ENCODE measurements around the gene SLC25A3. TPM values are rescaled to one million over a fixed set of nuclear protein-coding genes. Genes with fewer than 3 reads are reported as not detected.

SLC25A3 gene
- total and polyA plus RNA-seq, 2 of the 13 experiments (the other 11 are each of a cell fraction or from before 2014, with no cell fraction given), result 292 to 829 TPM

DNA sequence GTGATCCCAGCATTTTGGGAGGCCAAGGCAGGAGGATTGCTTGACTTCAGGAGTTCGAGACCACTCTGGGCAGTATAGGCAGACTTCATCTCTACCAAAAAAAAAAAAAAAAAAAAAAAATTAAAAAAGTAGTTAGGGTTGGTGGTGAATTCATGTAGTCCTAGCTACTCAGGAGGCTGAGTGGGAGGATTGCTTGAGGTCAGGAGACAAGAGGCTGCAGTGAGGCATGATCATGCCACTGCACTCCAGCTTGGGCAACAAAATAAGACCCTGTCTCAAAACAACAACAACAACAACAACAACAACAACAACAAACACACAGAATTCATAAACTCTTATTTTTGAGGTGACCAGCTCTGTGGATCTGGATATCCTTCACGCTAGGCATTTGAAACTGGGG, 17.1 kb downstream of the SLC25A3 start:
- no peak for ATAC-seq
- Histone ChIP-seq H3K27me3 (ENCODE audit: control insufficient read depth in 1 of 2, insufficient read depth in 2 of 2, low read length in 2 of 2) (no peaks in the 10 kb centered on the region), H3K9ac (ENCODE audit: insufficient read depth, low read depth, low read length) (no peak overlapping the region), H2AFZ (ENCODE audit: low read length) (no peak overlapping the region), H3K79me2 (ENCODE audit: insufficient read depth, low read length) (no peaks in the 10 kb centered on the region), H3K4me2 (ENCODE audit: low read depth, low read length) (no peak overlapping the region), H3K27ac (ENCODE audit: extremely low read length, insufficient read depth, low read length) (no peak overlapping the region), H3K4me3 (replicated peaks in 1 of 3; ENCODE audit: insufficient read depth in 1 of 3, low read depth in 2 of 3, low read length in 3 of 3) (no peak overlapping the region), H3K4me1 (ENCODE audit: insufficient read depth, low read length) (no peaks in the 10 kb centered on the region), H4K20me1 (ENCODE audit: insufficient read depth, low read length) (no peaks in the 10 kb centered on the region), H3K9me3 (ENCODE audit: low read length) (no peaks in the 10 kb centered on the region), H3K36me3 (replicated peaks in 1 of 2; ENCODE audit: control insufficient read depth in 1 of 2, insufficient read depth in 2 of 2, low read length in 2 of 2) (no peaks in the 10 kb centered on the region)
- no TSS peak for BruUV-seq (replicated peaks)
- CTCF ChIA-PET (ENCODE audit: low intra/inter-chr PET ratio, low total read pairs), result no interaction called here
- in situ Hi-C loops (cut with HindIII; ENCODE audit: extremely low pct_ligation_motif_present, low pct_unique_long_range_greater_than_20kb) (no loop called here), intact Hi-C loops (cut with micrococcal nuclease; ENCODE audit: unreplicated experiment) (no loop called here)
- POLR2A ChIA-PET, result interaction anchor here (3.0 kb wide), 1 partner anchor 17 kb away, joined by 15 read pairs; the partner anchor contains the start of gene SLC25A3
- FAIRE-seq, result no peak
- TF ChIP-seq NRL (CRISPR knock-in tag; IDR thresholded peaks at IDR 0.05; ENCODE audit: borderline replicate concordance) (no peak), JDP2 (CRISPR knock-in tag; IDR thresholded peaks at IDR 0.05; ENCODE audit: borderline replicate concordance) (no peak), FOXP1 (IDR thresholded peaks at IDR 0.05) (peak; percentile 81), FOXP1 (CRISPR knock-in tag; IDR thresholded peaks at IDR 0.05) (no peak), ELF1 (CRISPR knock-in tag; IDR thresholded peaks at IDR 0.05) (no peak), ZNF484 (CRISPR knock-in tag; IDR thresholded peaks at IDR 0.05; ENCODE audit: borderline replicate concordance, low read depth) (no peak)
- TF ChIP-seq, protein P1, sequence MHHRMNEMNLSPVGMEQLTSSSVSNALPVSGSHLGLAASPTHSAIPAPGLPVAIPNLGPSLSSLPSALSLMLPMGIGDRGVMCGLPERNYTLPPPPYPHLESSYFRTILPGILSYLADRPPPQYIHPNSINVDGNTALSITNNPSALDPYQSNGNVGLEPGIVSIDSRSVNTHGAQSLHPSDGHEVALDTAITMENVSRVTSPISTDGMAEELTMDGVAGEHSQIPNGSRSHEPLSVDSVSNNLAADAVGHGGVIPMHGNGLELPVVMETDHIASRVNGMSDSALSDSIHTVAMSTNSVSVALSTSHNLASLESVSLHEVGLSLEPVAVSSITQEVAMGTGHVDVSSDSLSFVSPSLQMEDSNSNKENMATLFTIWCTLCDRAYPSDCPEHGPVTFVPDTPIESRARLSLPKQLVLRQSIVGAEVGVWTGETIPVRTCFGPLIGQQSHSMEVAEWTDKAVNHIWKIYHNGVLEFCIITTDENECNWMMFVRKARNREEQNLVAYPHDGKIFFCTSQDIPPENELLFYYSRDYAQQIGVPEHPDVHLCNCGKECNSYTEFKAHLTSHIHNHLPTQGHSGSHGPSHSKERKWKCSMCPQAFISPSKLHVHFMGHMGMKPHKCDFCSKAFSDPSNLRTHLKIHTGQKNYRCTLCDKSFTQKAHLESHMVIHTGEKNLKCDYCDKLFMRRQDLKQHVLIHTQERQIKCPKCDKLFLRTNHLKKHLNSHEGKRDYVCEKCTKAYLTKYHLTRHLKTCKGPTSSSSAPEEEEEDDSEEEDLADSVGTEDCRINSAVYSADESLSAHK (CRISPR knock-in tag; IDR thresholded peaks at IDR 0.05; ENCODE audit: borderline replicate concordance), result no peak
- TF ChIP-seq, protein P2, sequence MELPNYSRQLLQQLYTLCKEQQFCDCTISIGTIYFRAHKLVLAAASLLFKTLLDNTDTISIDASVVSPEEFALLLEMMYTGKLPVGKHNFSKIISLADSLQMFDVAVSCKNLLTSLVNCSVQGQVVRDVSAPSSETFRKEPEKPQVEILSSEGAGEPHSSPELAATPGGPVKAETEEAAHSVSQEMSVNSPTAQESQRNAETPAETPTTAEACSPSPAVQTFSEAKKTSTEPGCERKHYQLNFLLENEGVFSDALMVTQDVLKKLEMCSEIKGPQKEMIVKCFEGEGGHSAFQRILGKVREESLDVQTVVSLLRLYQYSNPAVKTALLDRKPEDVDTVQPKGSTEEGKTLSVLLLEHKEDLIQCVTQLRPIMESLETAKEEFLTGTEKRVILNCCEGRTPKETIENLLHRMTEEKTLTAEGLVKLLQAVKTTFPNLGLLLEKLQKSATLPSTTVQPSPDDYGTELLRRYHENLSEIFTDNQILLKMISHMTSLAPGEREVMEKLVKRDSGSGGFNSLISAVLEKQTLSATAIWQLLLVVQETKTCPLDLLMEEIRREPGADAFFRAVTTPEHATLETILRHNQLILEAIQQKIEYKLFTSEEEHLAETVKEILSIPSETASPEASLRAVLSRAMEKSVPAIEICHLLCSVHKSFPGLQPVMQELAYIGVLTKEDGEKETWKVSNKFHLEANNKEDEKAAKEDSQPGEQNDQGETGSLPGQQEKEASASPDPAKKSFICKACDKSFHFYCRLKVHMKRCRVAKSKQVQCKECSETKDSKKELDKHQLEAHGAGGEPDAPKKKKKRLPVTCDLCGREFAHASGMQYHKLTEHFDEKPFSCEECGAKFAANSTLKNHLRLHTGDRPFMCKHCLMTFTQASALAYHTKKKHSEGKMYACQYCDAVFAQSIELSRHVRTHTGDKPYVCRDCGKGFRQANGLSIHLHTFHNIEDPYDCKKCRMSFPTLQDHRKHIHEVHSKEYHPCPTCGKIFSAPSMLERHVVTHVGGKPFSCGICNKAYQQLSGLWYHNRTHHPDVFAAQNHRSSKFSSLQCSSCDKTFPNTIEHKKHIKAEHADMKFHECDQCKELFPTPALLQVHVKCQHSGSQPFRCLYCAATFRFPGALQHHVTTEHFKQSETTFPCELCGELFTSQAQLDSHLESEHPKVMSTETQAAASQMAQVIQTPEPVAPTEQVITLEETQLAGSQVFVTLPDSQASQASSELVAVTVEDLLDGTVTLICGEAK (IDR thresholded peaks at IDR 0.05), result no peak
- TF ChIP-seq, protein P2 (CRISPR knock-in tag; IDR thresholded peaks at IDR 0.05), result no peak
- TF ChIP-seq, protein P3, sequence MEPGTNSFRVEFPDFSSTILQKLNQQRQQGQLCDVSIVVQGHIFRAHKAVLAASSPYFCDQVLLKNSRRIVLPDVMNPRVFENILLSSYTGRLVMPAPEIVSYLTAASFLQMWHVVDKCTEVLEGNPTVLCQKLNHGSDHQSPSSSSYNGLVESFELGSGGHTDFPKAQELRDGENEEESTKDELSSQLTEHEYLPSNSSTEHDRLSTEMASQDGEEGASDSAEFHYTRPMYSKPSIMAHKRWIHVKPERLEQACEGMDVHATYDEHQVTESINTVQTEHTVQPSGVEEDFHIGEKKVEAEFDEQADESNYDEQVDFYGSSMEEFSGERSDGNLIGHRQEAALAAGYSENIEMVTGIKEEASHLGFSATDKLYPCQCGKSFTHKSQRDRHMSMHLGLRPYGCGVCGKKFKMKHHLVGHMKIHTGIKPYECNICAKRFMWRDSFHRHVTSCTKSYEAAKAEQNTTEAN (CRISPR knock-in tag; conservative IDR thresholded peaks at IDR 0.05), result no peak
- TF ChIP-seq, protein P4, sequence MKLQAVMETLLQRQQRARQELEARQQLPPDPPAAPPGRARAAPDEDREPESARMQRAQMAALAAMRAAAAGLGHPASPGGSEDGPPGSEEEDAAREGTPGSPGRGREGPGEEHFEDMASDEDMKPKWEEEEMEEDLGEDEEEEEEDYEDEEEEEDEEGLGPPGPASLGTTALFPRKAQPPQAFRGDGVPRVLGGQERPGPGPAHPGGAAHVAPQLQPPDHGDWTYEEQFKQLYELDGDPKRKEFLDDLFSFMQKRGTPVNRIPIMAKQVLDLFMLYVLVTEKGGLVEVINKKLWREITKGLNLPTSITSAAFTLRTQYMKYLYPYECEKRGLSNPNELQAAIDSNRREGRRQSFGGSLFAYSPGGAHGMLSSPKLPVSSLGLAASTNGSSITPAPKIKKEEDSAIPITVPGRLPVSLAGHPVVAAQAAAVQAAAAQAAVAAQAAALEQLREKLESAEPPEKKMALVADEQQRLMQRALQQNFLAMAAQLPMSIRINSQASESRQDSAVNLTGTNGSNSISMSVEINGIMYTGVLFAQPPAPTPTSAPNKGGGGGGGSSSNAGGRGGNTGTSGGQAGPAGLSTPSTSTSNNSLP (IDR thresholded peaks at IDR 0.05; ENCODE audit: low read depth, low read length), result no peak
- no peak for DNase-seq (ENCODE audit: low spot score)
- WGBS (ENCODE audit: low lambda C conversion rate), result 85% methylated on average over 2 of the region's 2 CpGs

All from HepG2 (cell line).